ENCODE data around the gene FASTKD2.

GRCh38 chr2:206824087-206824618 is 58.7 kb downstream of the FASTKD2 start:
- TF ChIP-seq CTCF (IDR thresholded peaks at IDR 0.05) (no peak), POLR2A (IDR thresholded peaks at IDR 0.05) (no peak)
